ENCODE results near the gene FAM193B.

The FAM193B gene

GRCh38 chr5:177594071-177594470 lies 39.7 kb upstream of the FAM193B start:
- TF ChIP-seq CTCF (IDR thresholded peaks at IDR 0.05): no peak
- Histone ChIP-seq H3K27ac (no peak overlapping the region), H3K4me3 (no peak overlapping the region)
- no peak for DNase-seq (ENCODE audit: low spot score)

GRCh38 chr5:177593511-177593910 lies 39.1 kb upstream of the FAM193B start:
- H3K4me3 ChIP-seq: peak overlapping the region; percentile 80
- TF ChIP-seq CTCF (IDR thresholded peaks at IDR 0.05): no peak
- H3K27ac ChIP-seq: no peak overlapping the region
- DNase-seq (ENCODE audit: low spot score): no peak

- no peak for DNase-seq (ENCODE audit: low spot score)
- Histone ChIP-seq H3K27ac (peak overlapping the region in 1 of 2 donors; percentile 73), H3K4me3 (peak overlapping the region; percentile 80)
- no peak for TF ChIP-seq CTCF (IDR thresholded peaks at IDR 0.05)
Observed at GRCh38 chr5:177592905-177593304, 38.5 kb upstream of the FAM193B start.

GRCh38 chr5:177592010-177592834 lies 37.9 kb upstream of the FAM193B start, which contains the start of gene TMED9:
TSS of gene TMED9 (plus strand) at chr5:177592203. CDS start at chr5:177592215, 12 bp downstream.
- no peak for TF ChIP-seq CTCF (IDR thresholded peaks at IDR 0.05)
- Histone ChIP-seq H3K27ac (peak within 1 kb of the TSS; percentile 73 to 82), H3K4me3 (peak within 1 kb of the TSS; percentile 80)
- peak; percentile 88 for DNase-seq (ENCODE audit: low spot score)

GRCh38 chr5:177591690-177592009 lies 37.3 kb upstream of the FAM193B start:
- no peak for TF ChIP-seq CTCF (IDR thresholded peaks at IDR 0.05)
- Histone ChIP-seq H3K27ac (peak overlapping the region in 1 of 2 donors; percentile 82), H3K4me3 (peak overlapping the region; percentile 80)
- DNase-seq (ENCODE audit: low spot score): no peak

- TF ChIP-seq CTCF (IDR thresholded peaks at IDR 0.05): no peak
- no peak overlapping the region for H3K27ac ChIP-seq
- H3K4me3 ChIP-seq: no peak overlapping the region
- DNase-seq (ENCODE audit: low spot score): no peak
Observed at GRCh38 chr5:177590406-177590805, 36.0 kb upstream of the FAM193B start.

- no peak overlapping the region for H3K4me3 ChIP-seq
- no peak for DNase-seq (ENCODE audit: low spot score)
- H3K27ac ChIP-seq: no peak overlapping the region
- TF ChIP-seq CTCF (IDR thresholded peaks at IDR 0.05): no peak
Observed at GRCh38 chr5:177588413-177588909, 34.1 kb upstream of the FAM193B start.

Data from coronary artery (tissue), 2 donors.